Omental fat pad (tissue), 4 donors: Measurements from ENCODE around the gene PREP. TPM values are rescaled to one million over a fixed set of nuclear protein-coding genes. Genes with fewer than 3 reads are reported as not detected.

Source experiments
- ATAC-seq: fragments of 150-250 bp; one replicate; pipeline ENCODE4 v1.9.1; 2016; ENCODE audit warnings: mild to moderate bottlenecking, moderate library complexity; ENCODE audit not compliant: low FRiP score
- DNase-seq: peaks from one replicate; pipeline ENCODE4 v3.0.0-alpha.2; 2019; ENCODE audit warnings: low spot score
- total RNA-seq, 4 donors: library from RNA; depleted of rRNA; stranded (reverse); fragments of >200 nt; gene quantifications; one replicate each; pipeline ENCODE4 v1.1.0, GENCODE V29; 2016
- TF ChIP-seq, protein P1 (sequence below), 3 donors: fragments of 450-650 bp; IDR thresholded peaks; one replicate each; pipeline ENCODE4 v1.5.1; 2016 to 2017; ENCODE audit warnings: antibody characterized with exemption in 3 of 3, mild to moderate bottlenecking in 3 of 3, moderate library complexity in 2 of 3

Gene PREP
- 10 to 100 TPM; 18.1 to 29.9 (median 23.6) TPM for total RNA-seq

DNA sequence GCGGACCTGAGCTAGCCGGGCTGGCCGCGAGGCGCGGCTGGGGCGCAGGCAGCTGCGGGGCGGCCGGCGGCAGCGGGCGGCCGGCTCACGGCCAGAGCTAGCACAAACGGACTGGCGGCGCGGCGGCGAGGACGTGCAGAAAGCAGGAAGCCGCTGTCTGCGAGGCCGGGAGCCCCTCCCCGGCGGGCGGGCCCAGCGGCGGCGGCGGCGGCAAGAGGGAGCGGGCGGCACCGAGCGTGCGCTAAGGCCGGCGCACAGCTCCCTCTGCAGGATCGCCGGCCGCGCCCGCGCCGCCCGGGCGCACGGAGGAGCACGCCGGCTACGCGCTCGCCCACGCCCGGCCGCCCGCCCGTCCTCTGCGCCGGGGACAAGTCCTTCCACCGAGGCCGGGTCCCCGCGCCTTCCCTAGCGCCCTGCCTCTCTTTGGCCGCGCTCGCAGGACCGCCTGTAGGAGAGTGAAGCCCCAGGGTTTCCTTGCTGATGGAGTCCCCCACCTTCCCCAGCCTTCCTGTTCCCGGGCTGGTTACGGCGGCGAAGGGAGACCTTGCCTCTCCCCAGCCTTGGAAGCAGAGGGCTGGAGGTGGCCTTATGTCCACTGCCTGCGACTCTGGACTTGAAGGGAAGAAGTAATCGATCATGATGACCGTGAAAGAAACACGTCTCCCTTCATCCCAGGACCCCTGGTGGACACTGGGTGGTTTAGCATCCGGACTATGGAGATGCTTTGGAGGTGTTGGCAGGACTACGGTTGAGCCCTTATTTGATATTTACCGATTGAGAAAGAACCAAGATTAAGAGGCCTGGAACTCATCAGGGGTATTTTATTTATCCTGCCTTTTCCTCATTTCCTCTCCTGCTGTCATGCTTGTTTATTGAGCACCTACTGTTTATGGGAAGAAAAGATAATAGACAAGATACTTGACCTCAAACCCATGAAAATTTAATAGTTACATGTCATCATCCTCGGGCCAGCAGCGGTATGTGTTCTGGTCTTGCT is at the start of gene PREP:
Gene PREP, minus strand, starts transcription at position 144 of the 997 bp plus-strand sequence. CDS start 191 bp downstream, outside the sequence.
- DNase-seq (peak; percentile 36), ATAC-seq (peak; percentile 98)
- TF ChIP-seq, protein P1, sequence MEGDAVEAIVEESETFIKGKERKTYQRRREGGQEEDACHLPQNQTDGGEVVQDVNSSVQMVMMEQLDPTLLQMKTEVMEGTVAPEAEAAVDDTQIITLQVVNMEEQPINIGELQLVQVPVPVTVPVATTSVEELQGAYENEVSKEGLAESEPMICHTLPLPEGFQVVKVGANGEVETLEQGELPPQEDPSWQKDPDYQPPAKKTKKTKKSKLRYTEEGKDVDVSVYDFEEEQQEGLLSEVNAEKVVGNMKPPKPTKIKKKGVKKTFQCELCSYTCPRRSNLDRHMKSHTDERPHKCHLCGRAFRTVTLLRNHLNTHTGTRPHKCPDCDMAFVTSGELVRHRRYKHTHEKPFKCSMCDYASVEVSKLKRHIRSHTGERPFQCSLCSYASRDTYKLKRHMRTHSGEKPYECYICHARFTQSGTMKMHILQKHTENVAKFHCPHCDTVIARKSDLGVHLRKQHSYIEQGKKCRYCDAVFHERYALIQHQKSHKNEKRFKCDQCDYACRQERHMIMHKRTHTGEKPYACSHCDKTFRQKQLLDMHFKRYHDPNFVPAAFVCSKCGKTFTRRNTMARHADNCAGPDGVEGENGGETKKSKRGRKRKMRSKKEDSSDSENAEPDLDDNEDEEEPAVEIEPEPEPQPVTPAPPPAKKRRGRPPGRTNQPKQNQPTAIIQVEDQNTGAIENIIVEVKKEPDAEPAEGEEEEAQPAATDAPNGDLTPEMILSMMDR (IDR thresholded peaks at IDR 0.05) = peak in 2 of 3 donors; percentile 7 to 65

DNA sequence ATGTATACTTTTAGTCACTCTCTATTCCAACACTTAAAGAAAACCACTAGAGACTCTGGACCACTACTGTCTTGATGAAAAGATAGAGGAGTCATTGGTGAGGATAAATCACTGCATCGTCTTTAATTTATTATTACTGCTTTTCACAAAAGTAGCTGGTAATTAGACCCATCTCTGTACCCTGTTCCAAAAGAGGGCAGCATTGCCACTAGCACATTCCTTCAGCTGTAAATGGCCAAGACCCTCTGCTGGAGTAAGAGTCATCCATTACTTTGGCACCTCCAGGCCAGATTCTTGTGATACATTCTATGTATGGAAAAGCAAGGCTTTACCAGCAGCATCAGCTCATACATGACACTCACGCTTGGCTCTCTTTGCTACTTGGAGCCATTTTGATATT is 49.5 kb upstream of the PREP start:
- DNase-seq (no peak), ATAC-seq (no peak)
- TF ChIP-seq, protein P1 (IDR thresholded peaks at IDR 0.05) = no peak

DNA sequence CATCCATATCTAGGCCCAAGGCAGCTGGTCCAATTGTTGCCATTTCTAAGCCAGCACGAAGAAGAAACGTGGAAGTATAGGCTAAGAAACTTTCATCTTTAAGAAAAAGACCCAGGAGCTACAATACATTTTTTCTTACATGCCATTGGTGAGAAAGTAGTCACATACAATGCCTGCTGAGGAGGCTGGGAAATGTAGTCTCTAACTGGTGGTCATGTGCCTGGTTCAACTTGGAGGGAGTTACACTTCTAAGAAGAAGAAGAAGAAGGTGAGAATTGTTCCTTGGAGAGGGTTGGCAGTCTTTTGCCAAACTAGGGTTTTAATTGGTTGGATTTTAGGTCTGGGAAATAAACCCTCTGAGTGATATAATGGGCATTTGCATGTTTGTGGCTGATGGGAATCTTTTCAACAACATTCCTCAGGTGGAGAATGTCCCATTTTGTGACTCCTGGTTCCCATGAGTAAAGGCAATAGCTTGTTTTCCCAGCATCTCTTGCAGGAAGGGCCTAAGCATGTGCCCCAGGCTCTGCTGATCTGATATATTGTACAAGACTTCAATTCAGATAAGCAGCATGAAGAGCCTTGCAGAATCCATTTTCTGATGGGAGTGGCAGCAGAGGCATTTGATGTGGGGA is 47.0 kb upstream of the PREP start:
- TF ChIP-seq, protein P1 (IDR thresholded peaks at IDR 0.05) = no peak
- ATAC-seq = no peak
- DNase-seq = no peak

DNA sequence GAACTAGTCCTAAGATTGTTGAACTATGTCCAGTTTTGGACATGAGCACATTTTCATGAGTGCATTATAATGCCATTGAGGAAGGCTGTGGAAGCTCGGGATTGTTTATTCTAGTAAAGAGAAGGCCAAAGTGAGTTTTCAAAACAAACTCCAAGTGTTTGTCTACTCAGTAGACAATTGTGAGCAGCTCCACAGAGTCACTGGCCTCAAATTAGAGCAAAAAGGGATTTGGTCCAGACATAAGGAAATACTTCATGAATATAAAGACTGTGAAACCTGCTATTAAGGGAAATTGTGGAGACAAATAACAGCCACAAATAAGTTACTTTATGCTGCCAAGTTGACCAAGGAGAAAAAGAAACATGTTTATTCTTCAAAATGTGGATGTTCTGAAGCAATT is 42.6 kb upstream of the PREP start:
- no peak for ATAC-seq
- TF ChIP-seq, protein P1 (IDR thresholded peaks at IDR 0.05) = no peak
- no peak for DNase-seq

DNA sequence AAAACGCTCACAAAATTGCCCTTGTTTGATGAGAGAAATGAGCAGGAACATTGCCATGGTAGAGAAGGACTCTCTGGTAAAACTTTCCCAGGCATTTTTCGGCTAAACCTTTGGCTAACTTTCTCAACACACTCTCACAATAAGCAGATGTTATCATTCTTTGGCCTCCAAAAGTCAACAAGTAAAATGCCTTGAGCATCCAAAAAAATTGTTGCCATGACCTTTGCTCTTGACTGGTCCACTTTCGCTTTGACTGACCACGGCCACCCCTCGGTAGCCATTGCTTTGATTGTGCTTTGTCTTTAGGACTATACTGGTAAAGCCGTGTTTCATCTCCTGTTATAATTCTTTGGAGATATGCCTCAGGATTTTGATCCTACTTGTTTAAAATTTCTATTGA is 41.1 kb upstream of the PREP start:
- ATAC-seq = no peak
- DNase-seq = no peak
- TF ChIP-seq, protein P1 (IDR thresholded peaks at IDR 0.05) = no peak

DNA sequence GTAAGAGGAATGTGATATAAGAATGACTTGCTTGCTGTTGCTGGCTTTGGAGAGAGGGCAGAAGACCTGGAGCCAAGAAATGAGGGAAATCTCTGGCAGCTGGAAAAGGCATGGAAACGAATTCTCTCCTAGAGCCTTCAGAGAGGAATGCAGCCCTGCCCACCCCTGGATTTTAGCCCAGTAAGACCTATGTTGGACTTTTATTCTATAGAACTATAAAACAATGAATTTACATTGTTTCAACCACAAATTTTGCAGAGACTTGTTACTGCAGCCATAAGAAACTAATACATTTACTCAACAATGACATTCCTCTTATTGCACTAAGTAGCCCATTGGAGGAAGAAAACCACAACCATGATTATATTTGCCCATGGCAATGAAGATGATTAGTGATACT is 39.5 kb upstream of the PREP start:
- no peak for DNase-seq
- ATAC-seq = no peak
- TF ChIP-seq, protein P1 (IDR thresholded peaks at IDR 0.05) = no peak
